Measurements from ENCODE around the gene FAM193A.
"Not testable (repeated sequence)": the region's sequence is repeated elsewhere in the genome, so short reads cannot be mapped to it uniquely, and the experiment has no call there.

The FAM193A gene

DNA sequence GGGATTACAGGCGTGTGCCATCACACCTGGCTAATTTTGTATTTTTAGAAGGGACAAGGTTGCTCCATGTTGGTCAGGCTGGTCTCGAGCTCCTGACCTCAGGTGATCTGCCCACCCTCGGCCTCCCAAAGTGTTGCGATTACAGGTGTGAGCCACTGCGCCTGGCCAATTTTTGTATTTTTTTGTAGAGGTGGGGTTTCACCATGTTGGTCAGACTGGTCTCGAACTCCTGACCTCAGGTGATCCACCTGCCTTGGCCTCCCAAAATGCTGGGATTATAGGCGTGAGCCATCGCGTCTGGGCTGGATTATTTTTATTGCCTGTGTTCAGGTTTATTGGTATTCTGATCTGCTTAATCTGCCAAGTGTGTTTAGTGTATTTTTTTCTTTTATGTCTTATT lies 82.3 kb downstream of the FAM193A start:
- not testable (repeated sequence) for DNase-seq

GRCh38 chr4:2619459-2619858 lies 83.0 kb downstream of the FAM193A start:
- DNase-seq: no peak

GRCh38 chr4:2621419-2621818 lies 85.0 kb downstream of the FAM193A start:
- no peak for DNase-seq

DNA sequence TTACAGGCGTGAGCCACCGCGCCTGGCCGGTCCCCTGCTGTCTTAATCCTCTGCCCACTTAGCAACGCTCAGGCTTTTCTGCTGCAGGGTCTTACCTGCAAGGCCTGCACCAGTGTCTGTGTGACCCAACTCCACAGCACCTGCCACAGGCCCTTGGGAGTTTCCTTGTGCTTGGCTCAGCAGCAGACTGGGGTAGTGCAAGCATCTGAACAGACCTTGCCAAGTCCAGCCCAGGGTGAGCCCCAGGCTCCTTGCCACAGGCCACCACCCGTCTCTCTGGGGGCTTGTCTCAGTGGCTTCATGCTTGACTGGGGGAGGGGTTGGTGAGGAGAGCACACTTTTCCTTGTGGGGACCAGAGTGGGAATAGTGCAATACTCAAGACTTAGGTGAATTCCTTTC lies 87.0 kb downstream of the FAM193A start:
- no peak for DNase-seq

DNA sequence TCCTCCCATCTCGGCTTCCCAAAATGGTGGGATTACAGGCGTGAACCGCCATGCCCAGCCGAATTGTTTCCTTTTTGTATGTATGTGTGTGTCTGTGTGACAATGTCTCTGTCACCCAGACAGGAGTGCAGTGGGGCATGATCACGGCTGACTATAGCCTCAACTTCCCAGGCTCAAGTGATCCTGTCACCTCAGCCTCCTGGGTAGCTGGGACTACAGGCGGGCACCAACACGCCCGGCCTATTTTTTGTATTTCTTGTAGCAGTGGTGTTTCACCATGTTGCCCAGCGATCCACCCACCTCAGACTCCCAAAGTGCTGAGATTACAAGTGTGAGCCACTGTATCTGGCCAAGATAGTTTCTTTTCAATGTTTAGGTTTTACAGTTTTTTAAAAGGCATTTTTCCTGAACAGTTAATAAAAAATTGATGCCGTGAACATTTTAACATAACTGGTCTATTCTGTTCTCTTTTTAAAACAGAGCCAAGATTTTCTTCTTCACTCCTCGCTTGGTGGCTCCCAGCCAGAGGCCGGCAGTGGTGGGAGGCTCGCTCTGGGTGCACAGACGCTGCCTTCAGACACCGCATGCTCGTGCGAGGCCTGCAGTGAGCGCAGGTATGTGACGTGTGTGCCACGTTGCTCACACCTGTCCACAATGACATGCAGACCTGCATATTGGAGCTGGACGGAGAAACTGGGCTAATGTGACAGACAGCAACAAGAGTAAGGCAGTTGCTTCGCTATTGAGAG lies 88.5 kb downstream of the FAM193A start:
- DNase-seq: no peak

DNA sequence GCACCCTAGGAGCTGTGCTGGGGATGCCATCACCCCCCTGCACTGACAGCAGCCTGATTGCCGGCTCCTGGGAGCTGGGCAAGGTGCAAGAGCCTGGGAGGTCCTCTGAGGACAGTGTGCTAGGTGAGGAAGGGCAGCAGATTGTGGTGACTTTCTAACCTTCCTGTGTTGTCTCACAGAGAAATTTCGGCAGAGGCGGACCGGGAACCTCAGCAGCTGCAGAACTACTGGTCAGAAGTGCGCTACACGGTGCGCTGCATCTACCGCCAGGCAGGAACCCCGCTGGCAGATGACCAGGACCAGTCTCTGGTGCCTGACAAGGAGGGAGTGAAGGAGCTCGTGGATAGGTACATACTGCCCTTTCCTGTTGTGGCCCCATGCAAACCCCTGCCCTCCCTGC lies 89.8 kb downstream of the FAM193A start:
- DNase-seq: no peak

DNA sequence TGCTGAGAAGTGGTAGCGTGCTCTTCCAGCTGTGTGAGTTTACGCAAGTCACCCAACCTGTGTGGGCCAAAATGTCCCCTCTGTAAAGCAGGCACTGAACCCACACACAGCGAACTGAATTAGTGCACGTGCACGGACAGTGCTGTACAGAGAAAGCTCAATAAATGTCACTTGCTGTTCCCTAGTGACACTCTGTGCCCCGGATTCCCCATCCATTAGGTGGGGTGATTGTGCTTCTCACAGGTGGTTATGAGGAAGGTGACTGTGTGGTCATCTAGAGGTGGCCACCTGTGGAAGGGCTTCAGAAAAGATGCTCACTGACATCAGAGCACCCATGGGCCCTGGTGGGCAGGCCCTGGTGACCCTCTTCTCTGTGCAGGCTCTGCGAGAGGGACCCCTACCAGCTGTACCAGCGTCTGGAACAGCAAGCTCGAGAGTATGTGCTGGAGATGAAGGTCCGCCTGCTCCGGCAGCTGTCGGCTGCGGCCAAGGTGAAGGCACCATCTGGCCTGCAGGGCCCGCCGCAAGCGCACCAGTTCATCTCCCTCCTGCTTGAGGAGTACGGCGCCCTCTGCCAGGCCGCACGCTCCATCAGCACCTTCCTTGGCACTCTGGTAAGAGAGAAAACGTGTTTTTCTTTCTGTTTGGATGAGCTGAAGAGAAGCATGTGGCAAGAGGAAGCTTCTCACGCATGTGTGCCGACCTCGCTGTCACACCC lies 94.3 kb downstream of the FAM193A start:
- no peak for DNase-seq

DNA sequence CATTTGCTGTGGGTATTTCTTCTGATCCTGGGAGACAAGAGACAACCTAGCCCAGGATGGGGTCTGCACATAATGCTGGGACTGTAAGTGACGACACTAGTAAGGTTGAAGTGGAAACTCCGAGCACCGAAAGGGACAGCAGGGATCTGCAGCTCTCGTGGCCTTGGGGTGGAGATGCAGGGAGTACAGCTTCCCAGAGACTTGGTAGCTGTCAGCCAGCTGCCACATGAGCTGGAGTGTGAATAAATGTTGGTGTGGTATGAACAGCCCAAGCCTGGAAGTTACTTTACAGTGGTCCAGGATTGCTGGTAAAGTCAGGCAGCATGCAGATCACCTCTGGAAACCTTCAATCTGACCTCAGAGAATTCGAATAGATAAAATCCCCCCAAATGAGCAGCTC lies 97.6 kb downstream of the FAM193A start:
- DNase-seq: no peak

- DNase-seq: no peak
Measured at GRCh38 chr4:2636331-2636730, 99.9 kb downstream of the FAM193A start.

- not testable (repeated sequence) for DNase-seq
Measured at GRCh38 chr4:2636994-2637393, 100.5 kb downstream of the FAM193A start.

DNA sequence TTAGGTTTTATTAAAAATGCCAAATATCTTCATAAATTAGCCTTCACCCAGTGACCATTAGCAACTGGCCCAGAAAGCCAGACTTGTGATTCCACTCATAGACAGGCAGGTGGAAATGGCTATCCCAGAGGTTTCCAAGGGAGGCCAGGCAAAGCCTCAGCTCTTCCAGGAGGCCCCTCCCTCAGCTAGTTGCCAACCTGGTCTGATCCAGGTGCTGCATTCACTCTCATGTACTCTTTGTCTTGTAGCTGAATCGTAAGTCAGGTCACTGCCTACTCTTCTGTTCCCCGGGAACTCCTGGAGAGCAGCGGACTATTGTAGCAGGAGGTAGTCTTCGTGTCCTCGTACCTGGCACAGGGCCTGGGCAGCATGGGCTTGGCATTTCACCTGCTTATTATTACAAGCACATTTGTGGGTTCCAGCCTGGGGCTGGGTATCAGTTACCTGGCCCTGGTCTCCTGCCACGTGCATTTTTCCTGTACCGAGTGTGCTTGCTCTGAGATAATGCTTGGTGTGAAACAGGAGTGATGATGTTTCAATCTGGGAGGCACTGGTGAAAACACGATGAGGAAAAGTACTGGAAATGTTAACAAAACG lies 101.6 kb downstream of the FAM193A start:
- DNase-seq: no peak

DNA sequence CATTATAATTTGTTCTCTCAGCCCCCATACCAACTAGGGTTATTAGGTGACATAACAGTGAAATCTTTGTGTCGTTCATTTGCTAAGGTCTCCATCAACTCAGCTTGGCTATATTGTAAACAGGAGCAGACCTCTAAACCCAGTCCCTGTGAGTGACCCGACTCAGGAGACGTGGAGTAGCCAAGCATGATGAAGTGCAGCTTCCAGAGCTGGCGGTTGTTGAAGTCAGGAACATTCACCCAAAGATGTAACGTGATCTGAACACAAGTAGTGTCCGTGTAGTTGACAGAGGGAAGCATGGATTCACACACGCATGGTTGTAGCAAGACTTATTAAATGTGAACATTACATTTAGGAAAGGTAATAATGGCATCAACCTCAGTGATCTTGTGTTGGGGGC lies 102.3 kb downstream of the FAM193A start:
- DNase-seq: no peak

DNA sequence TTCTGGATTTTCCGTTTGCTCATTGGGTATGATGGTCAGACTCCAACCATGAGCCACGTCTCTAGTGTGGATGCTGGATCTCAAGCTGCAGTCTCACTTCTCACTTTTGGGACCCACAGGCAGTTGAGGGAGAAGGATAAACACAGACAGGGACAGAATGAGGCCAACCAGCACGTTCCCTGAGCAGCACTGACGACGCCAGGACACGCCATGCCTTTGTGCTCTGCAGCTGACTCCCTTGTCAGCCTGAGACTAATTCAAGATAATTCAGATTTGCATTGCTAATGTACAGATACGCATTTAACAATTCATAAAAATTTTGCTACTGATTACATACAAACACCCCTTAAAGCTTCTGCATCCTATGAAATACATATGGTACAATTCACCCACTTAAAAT lies 106.5 kb downstream of the FAM193A start:
- DNase-seq: no peak

DNA sequence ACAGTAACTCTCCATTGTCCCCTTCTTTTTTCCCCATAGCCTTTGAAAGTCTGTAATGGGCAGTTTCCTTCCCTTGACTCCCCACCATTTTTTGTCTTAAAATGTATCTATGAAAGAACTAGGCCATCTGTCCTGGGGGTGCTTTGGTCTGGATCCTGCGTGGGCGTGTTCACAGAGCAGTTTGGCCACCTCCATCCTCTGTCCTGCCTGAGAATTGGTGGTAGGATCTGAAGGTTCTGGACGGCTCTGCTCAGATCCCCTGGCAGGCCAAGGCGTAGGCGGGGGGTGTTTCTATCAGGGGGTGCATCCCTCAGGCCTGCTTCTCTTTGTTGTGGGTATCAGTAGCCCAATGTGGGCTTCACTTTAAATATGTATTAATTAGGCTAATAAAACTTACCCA lies 107.1 kb downstream of the FAM193A start:
- DNase-seq: no peak

GRCh38 chr4:2646396-2647149 lies 110.1 kb downstream of the FAM193A start:
- no peak for DNase-seq

DNA sequence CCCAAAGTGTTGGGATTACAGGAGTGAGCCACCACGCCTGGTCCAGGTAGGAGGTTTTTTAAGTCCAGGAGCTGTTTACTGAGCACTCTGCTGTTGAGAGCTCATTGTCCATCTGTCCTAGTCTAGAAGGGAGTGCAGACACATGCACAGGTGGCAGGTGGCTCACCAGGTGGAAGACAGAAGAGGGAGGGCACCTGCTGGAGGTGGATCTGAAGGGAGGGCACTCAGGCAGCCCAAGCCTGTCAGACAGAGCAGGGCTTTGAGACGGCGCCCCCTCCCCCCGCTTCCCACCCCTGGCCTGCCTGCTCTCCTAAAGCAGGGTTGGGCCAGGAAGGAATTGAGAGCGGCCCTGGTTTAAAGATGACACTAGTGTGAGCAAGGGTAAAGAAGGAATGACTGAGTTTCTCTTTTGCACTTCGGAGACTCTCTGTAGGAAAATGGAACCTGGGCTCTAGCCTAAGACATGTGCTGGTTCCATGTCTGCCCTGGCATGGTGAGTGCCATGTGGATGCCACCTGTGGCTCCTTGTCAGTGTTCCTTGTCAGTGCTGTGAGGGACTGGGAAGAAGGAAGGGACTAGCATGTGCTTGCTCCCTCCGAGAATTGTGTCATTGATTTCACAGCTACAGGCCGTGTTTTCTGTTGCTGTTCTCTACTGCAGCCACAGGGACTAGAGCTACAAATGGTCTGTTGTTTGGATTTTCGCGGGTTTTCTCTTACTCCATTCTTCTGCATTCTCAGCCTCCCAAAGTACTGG lies 111.1 kb downstream of the FAM193A start:
- DNase-seq: no peak

DNA sequence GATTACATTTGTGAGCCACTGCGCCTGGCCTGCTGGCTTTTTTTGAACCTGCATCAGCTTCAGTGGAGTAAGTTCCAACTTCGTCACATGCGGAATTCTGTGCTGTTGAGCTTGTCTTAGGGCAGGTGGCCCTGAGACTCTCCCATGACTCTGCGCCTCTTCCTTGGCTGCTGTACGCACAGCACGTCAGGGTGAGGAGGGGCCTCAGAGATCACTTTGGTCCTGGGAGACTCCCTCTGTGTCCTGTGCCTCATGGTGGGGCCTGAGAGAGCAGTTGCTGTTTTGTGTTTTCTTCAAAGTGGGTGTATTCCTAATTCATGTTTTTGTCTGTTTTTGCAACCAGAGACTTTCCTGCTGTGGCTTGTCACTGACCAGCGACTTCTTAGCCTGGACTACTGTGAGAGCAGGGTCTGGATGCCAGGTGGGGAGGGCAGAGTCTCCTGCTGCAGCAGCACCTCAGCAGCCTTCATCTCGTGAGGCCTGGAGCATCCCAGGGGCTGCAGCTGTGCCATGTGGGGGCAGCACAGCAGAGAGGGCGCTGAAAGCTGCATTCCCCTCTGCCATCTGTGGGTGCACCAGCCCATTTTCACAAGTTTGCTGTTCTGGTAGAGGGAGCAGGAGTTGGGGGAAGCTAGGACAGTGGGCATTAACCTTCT lies 111.8 kb downstream of the FAM193A start:
- no peak for DNase-seq

DNA sequence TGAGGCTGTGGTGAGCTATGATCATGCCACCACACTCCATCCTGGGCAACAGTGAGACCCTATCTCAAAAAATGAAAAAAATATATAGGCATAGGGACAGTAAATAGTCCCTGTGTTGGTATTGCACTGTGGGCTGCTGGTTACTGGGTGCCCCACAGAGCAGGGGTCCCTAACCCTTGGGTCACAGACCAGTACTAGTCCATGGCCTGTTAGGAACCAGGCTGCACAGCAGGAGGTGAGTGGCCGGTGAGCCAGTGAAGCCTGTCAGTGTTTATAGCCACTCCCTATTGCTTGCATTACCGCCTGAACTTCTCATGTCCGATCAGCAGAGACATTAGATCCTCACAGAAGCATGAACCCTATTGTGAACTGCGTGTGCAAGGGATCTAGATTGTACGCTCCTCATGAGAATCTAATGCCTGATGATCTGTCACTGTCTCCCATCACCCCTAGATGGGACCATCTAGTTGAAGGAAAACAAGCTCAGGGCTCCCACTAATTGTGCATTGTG lies 113.2 kb downstream of the FAM193A start:
- no peak for DNase-seq

GRCh38 chr4:2650276-2650675 lies 113.8 kb downstream of the FAM193A start:
- no peak for DNase-seq

- DNase-seq: no peak
Measured at GRCh38 chr4:2651546-2651945, 115.1 kb downstream of the FAM193A start.

GRCh38 chr4:2651998-2652397 lies 115.6 kb downstream of the FAM193A start:
- DNase-seq: no peak
